Ramos (cell line): ENCODE measurements around the gene KBTBD8.

Source experiments
- in situ Hi-C: fragments of 300-500 bp; cut with MboI; formaldehyde crosslinking; loops from one replicate; pipeline ENCODE4 v1.14.3; 2022; ENCODE audit warnings: low sequenced_read_pairs; ENCODE audit not compliant: unreplicated experiment

KBTBD8 gene

GRCh38 chr3:66994588-66994987 is 3.5 kb upstream of the KBTBD8 start:
- in situ Hi-C loops = no loop called here

GRCh38 chr3:66996696-66997095 is 1.4 kb upstream of the KBTBD8 start:
- in situ Hi-C loops = no loop called here

- in situ Hi-C loops = no loop called here
Observed at GRCh38 chr3:66997560-66998112, 471 bp upstream of the KBTBD8 start.

- in situ Hi-C loops = no loop called here
Observed at GRCh38 chr3:66998904-66999235, 763 bp downstream of the KBTBD8 start.

- in situ Hi-C loops = loop anchor here (25.0 kb wide), 1 partner anchor 513 kb away; no protein-coding TSS in a partner anchor
Observed at GRCh38 chr3:67000009-67000408, 1.9 kb downstream of the KBTBD8 start.

GRCh38 chr3:67001086-67001861 is 3.2 kb downstream of the KBTBD8 start:
- in situ Hi-C loops = loop anchor here (25.0 kb wide), 1 partner anchor 514 kb away; no protein-coding TSS in a partner anchor

GRCh38 chr3:67005974-67006373 is 7.9 kb downstream of the KBTBD8 start:
- in situ Hi-C loops = loop anchor here (25.0 kb wide), 1 partner anchor 519 kb away; no protein-coding TSS in a partner anchor

- in situ Hi-C loops = loop anchor here (25.0 kb wide), 1 partner anchor 519 kb away; no protein-coding TSS in a partner anchor
Observed at GRCh38 chr3:67006460-67006859, 8.4 kb downstream of the KBTBD8 start.

GRCh38 chr3:67008388-67008787 is 10.3 kb downstream of the KBTBD8 start:
- in situ Hi-C loops = loop anchor here (25.0 kb wide), 1 partner anchor 521 kb away; no protein-coding TSS in a partner anchor

- in situ Hi-C loops = loop anchor here (25.0 kb wide), 1 partner anchor 522 kb away; no protein-coding TSS in a partner anchor
Observed at GRCh38 chr3:67009716-67010115, 11.6 kb downstream of the KBTBD8 start.

- in situ Hi-C loops = loop anchor here (25.0 kb wide), 1 partner anchor 524 kb away; no protein-coding TSS in a partner anchor
Observed at GRCh38 chr3:67011414-67012131, 13.5 kb downstream of the KBTBD8 start.

GRCh38 chr3:67012564-67012963 is 14.5 kb downstream of the KBTBD8 start:
- in situ Hi-C loops = loop anchor here (25.0 kb wide), 1 partner anchor 525 kb away; no protein-coding TSS in a partner anchor

- in situ Hi-C loops = loop anchor here (25.0 kb wide), 1 partner anchor 529 kb away; no protein-coding TSS in a partner anchor
Observed at GRCh38 chr3:67015702-67016484, 17.8 kb downstream of the KBTBD8 start.

GRCh38 chr3:67016522-67017080 is 18.5 kb downstream of the KBTBD8 start:
- in situ Hi-C loops = loop anchor here (25.0 kb wide), 1 partner anchor 529 kb away; no protein-coding TSS in a partner anchor

- in situ Hi-C loops = loop anchor here (25.0 kb wide), 1 partner anchor 530 kb away; no protein-coding TSS in a partner anchor
Observed at GRCh38 chr3:67017211-67017610, 19.1 kb downstream of the KBTBD8 start.

GRCh38 chr3:67018105-67018788 is 20.1 kb downstream of the KBTBD8 start:
- in situ Hi-C loops = loop anchor here (25.0 kb wide), 1 partner anchor 531 kb away; no protein-coding TSS in a partner anchor

GRCh38 chr3:67018789-67019526 is 20.9 kb downstream of the KBTBD8 start:
- in situ Hi-C loops = loop anchor here (25.0 kb wide), 1 partner anchor 532 kb away; no protein-coding TSS in a partner anchor
